A549 (cell line): ENCODE measurements around the gene FHIT.

Experiments
- EP300 ChIP-seq, 2 experiments: fragments of >200 bp; sonication (Bioruptor Twin); formaldehyde crosslinking; IDR thresholded peaks; 2 replicates in 1 of 2; 3 replicates in 1 of 2; pipeline ENCODE4 v1.6.1; 2016 to 2017
- JUN ChIP-seq, 2 experiments: fragments of >200 bp; sonication (Bioruptor Twin); formaldehyde crosslinking; IDR thresholded peaks; 2 replicates in 1 of 2; 3 replicates in 1 of 2; pipeline ENCODE4 v1.6.1; 2016 to 2017
- POLR2A ChIP-seq: IDR thresholded peaks from 2 replicates; pipeline ENCODE4 v1.6.1; 2012; ENCODE audit warnings: mild to moderate bottlenecking, low read length
- TF ChIP-seq, protein P1 (sequence below): fragments of >200 bp; sonication (Bioruptor Twin); formaldehyde crosslinking; IDR thresholded peaks from 3 replicates; pipeline ENCODE4 v1.5.1; 2016

DNA sequence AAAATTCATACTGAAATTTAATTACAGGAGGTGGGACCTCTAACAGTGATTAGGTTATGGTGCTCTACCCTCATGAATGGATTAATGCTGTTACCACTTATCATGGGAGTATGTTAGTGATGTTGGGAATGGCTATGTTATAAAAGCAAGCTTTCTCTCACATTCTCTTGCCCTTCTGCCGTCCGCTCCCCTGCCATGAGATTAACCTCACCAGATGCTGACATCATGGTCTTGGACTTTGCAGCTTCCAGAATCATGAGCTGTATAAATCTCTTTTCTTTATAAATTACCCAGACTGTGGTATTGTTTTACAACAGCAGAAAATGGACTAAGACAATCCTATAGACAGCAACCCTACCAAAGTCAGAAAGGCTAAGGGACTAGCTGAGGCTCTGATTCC lies 884.8 kb downstream of the FHIT start:
- no peak for TF ChIP-seq POLR2A
- TF ChIP-seq JUN (IDR thresholded peaks at IDR 0.05) = no peak
- TF ChIP-seq, protein P1, sequence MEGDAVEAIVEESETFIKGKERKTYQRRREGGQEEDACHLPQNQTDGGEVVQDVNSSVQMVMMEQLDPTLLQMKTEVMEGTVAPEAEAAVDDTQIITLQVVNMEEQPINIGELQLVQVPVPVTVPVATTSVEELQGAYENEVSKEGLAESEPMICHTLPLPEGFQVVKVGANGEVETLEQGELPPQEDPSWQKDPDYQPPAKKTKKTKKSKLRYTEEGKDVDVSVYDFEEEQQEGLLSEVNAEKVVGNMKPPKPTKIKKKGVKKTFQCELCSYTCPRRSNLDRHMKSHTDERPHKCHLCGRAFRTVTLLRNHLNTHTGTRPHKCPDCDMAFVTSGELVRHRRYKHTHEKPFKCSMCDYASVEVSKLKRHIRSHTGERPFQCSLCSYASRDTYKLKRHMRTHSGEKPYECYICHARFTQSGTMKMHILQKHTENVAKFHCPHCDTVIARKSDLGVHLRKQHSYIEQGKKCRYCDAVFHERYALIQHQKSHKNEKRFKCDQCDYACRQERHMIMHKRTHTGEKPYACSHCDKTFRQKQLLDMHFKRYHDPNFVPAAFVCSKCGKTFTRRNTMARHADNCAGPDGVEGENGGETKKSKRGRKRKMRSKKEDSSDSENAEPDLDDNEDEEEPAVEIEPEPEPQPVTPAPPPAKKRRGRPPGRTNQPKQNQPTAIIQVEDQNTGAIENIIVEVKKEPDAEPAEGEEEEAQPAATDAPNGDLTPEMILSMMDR = no peak
- no peak for TF ChIP-seq EP300 (IDR thresholded peaks at IDR 0.05)
